Breast epithelium (tissue), 4 donors: ENCODE results near the gene GJB6. TPM values are rescaled to one million over a fixed set of nuclear protein-coding genes. Genes with fewer than 3 reads are reported as not detected.

Source experiments
- DNase-seq, 2 donors: peaks; one replicate each; pipeline ENCODE4 v3.0.0-alpha.2; 2019; ENCODE audit warnings: low spot score in 2 of 2
- H3K27ac ChIP-seq, 2 donors: fragments of 200-600 bp; sonication (generic) in 1 of 2; one replicate each; pipeline ENCODE4 v1.5.1; 2016 to 2019; ENCODE audit warnings: mild to moderate bottlenecking in 1 of 2
- H3K27me3 ChIP-seq, 2 donors: fragments of 200-600 bp; sonication (generic) in 1 of 2; one replicate each; pipeline versions ENCODE4 v1.5.1 to v1.6.0; 2017 to 2019; ENCODE audit warnings: control low read depth in 1 of 2, mild to moderate bottlenecking in 1 of 2
- H3K36me3 ChIP-seq: fragments of 200-600 bp; one replicate; pipeline ENCODE4 v1.5.1; 2019
- H3K4me1 ChIP-seq, 2 donors: fragments of 200-600 bp; sonication (generic); one replicate each; pipeline ENCODE4 v1.5.1; 2016 to 2019; ENCODE audit warnings: control low read depth in 1 of 2
- H3K4me3 ChIP-seq, 3 donors: fragments of 200-600 bp; sonication (generic); 1 replicate in 2 of 3; 2 replicates in 1 of 3; pipeline ENCODE4 v1.5.1; 2016 to 2019; ENCODE audit warnings: mild to moderate bottlenecking in 3 of 3, moderate library complexity in 2 of 3
- H3K9me3 ChIP-seq, 2 donors: fragments of 200-600 bp; sonication (generic) in 1 of 2; one replicate each; pipeline ENCODE4 v1.5.1; 2016 to 2019; ENCODE audit warnings: control low read depth in 1 of 2
- CTCF ChIP-seq, 3 donors: fragments of 450-650 bp; IDR thresholded peaks; one replicate each; pipeline ENCODE4 v1.5.1; 2016 to 2017; ENCODE audit warnings: antibody characterized with exemption in 3 of 3, mild to moderate bottlenecking in 3 of 3, moderate library complexity in 3 of 3
- POLR2A ChIP-seq: fragments of 450-650 bp; IDR thresholded peaks from one replicate; pipeline ENCODE4 v1.6.1; 2016; ENCODE audit warnings: antibody characterized with exemption, mild to moderate bottlenecking, moderate library complexity
- POLR2AphosphoS5 ChIP-seq, 3 donors: sonication (generic); formaldehyde crosslinking; IDR thresholded peaks; one replicate each; pipeline ENCODE4 v1.6.1; 2017; ENCODE audit warnings: antibody characterized with exemption in 3 of 3
- intact Hi-C: fragments of 100-400 bp; cut with DNase I; formaldehyde crosslinking; loops from one replicate; pipeline ENCODE4 v1.15.1; 2023; ENCODE audit warnings: low total_unique reads
- total RNA-seq, 3 donors: library from RNA; depleted of rRNA; stranded (reverse); fragments of >200 nt; gene quantifications; one replicate each; pipeline ENCODE4 v1.1.0, GENCODE V29; 2016

GJB6 gene
- total RNA-seq, 3 donors from 2014 or later = not detected

DNA sequence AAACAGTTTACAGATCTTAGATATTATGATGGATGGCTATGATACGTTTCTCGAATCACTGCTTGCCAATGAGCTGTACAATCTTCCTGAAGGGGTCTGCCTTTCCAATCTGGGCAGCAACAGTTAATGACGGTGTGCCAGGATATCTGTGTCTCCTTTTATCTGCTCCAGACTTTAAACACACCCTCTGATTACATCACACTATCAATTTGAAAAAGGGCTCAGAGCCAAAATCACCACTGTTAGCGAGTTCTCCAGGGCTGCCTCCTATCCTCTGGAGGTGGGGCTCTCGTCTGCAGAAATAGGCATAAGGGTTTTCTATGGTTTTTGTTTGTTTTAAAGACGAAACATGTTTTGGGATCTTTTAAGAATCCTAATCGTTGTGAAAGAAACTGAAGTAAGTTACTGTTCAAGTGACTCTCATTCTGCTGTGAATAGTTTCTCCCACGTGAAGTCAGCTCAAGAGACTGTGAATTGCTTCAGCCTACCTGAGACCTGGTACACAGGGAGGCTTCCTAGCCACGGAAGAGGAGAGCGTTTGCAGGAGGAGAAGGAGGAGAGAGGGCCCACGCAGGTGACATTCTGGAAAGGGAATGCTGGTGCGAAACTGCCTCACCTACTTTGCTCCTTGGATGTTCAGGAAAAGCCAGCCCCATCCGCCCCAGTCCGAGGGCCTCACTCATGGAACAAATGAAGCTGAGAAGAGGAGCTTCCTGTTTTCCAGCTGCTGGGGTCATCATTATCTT is 56.0 kb downstream of the GJB6 start:
- no peak overlapping the region for H3K27ac ChIP-seq
- TF ChIP-seq POLR2A (no peak), POLR2AphosphoS5 (IDR thresholded peaks at IDR 0.05) (no peak), CTCF (IDR thresholded peaks at IDR 0.05) (no peak)
- no peaks in the 10 kb centered on the region for H3K36me3 ChIP-seq
- intact Hi-C loops = no loop called here
- H3K27me3 ChIP-seq = peaks cover 0 to 38% of the 10 kb centered on the region in 2 donors
- H3K9me3 ChIP-seq = no peaks in the 10 kb centered on the region
- H3K4me1 ChIP-seq = no peaks in the 10 kb centered on the region
- no peak for DNase-seq
- H3K4me3 ChIP-seq = no peak overlapping the region

- intact Hi-C loops = no loop called here
- no peaks in the 10 kb centered on the region for H3K4me1 ChIP-seq
- H3K36me3 ChIP-seq = no peaks in the 10 kb centered on the region
- H3K4me3 ChIP-seq = no peak overlapping the region
- no peak for TF ChIP-seq POLR2A
- TF ChIP-seq POLR2AphosphoS5 (IDR thresholded peaks at IDR 0.05) = no peak
- TF ChIP-seq CTCF (IDR thresholded peaks at IDR 0.05) = no peak
- peaks cover 0 to 32% of the 10 kb centered on the region in 2 donors for H3K27me3 ChIP-seq
- no peak overlapping the region for H3K27ac ChIP-seq
- no peak for DNase-seq
- H3K9me3 ChIP-seq = no peaks in the 10 kb centered on the region
Measured at GRCh38 chr13:20175406-20175794, 56.7 kb downstream of the GJB6 start.

GRCh38 chr13:20174656-20175405 is 57.3 kb downstream of the GJB6 start:
- peak overlapping the region in 2 of 3 donors; percentile 8 to 45 for H3K4me3 ChIP-seq
- no peaks in the 10 kb centered on the region for H3K9me3 ChIP-seq
- peaks cover 0 to 34% of the 10 kb centered on the region in 2 donors for H3K27me3 ChIP-seq

DNA sequence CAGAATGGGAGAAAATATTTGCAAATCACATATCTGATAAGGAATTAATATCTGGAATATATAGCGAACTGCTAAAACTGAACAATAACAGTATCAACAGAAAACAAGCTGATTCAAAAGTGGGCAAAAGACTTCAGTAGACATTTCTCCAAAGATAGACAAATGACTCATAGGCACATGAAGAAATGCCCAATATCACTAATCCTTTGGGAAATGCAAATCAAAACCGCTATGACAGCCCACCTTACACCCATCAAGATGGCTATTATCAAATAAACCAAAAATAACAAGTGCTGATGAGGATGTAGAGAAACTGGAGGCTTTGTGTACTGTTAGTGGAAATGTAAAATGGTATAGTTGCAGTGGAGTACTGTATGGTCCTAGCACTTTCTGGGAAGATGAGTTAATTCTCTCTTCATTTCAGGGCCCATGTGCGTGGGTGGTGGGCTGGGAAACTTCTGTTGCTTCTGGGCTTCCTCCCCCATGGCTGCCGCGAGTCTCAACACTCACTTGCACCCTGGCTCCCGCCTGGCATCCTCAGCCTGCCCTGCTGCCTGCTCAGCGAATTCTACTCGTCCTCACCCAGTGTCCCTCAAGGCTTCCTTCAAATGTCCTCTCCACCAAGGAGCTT is 58.9 kb downstream of the GJB6 start:
- Histone ChIP-seq H3K27me3 (peaks cover 0 to 22% of the 10 kb centered on the region in 2 donors), H3K9me3 (no peaks in the 10 kb centered on the region), H3K27ac (no peak overlapping the region), H3K36me3 (no peaks in the 10 kb centered on the region), H3K4me1 (no peaks in the 10 kb centered on the region), H3K4me3 (no peak overlapping the region)
- DNase-seq = no peak
- no peak for TF ChIP-seq POLR2A
- no peak for TF ChIP-seq POLR2AphosphoS5 (IDR thresholded peaks at IDR 0.05)
- TF ChIP-seq CTCF (IDR thresholded peaks at IDR 0.05) = no peak
- intact Hi-C loops = no loop called here

More at GRCh38 chr13:20174656-20175405, 57.3 kb downstream of the GJB6 start:
- Histone ChIP-seq H3K4me1 (no peaks in the 10 kb centered on the region), H3K27ac (peak overlapping the region in 1 of 2 donors; percentile 8), H3K36me3 (no peaks in the 10 kb centered on the region)
- TF ChIP-seq POLR2AphosphoS5 (IDR thresholded peaks at IDR 0.05) = peak in 2 of 3 donors; percentile 19 to 49
- TF ChIP-seq CTCF (IDR thresholded peaks at IDR 0.05) = no peak
- TF ChIP-seq POLR2A = no peak
- intact Hi-C loops = no loop called here
- DNase-seq = peak; percentile 57 to 64

Other genes starting within 250 kb of the GJB6 start
- under 1 TPM in 1 of 3 donors, not detected in 2; 0.29 TPM for gene GJA3, start 71.3 kb downstream of the GJB6 start, total RNA-seq
- gene GJB2, start 39.4 kb downstream of the GJB6 start, total RNA-seq = under 1 TPM in 2 of 3 donors, not detected in 1; 0.66 to 0.88 TPM